IMR-90 (cell line): ENCODE data around the gene NSUN4. TPM values are rescaled to one million over a fixed set of nuclear protein-coding genes. Genes with fewer than 3 reads are reported as not detected.

Experiments used
- ATAC-seq: fragments of 200-7000 bp; cut with Tn5 transposase; 2 replicates; pipeline ENCODE4 v1.9.1; 2020; ENCODE audit warnings: low read depth, mild to moderate bottlenecking, moderate library complexity
- BruUV-seq: library from RNA; stranded (reverse); fragments of 400-500 nt; replicated peaks from 2 replicates; lab custom pipeline; 2021; lab: Mats Ljungman, UMichigan
- CTCF ChIA-PET: fragments of 300-600 bp; formaldehyde crosslinking; extraction: SDS; loops from one replicate; lab custom pipeline; 2021; ENCODE audit warnings: antibody characterized with exemption; lab: Yijun Ruan, JAX
- POLR2A ChIA-PET: fragments of 300-600 bp; sonication (Branson Sonifier 250); formaldehyde crosslinking; loops from one replicate; lab custom pipeline; 2022; ENCODE audit warnings: antibody characterized with exemption; ENCODE audit not compliant: unreplicated experiment; lab: Charles Lee
- DNase-seq: peaks from one replicate; pipeline ENCODE4 v3.0.0; 2013
- H2AFZ ChIP-seq: replicated peaks from 2 replicates; pipeline ENCODE3; 2013; ENCODE audit warnings: low read length, mild to moderate bottlenecking; ENCODE audit not compliant: poor library complexity
- H2AK5ac ChIP-seq: 2 replicates; pipeline ENCODE4 v1.6.1; 2013; ENCODE audit warnings: low read depth, low read length, inconsistent platforms
- H2AK9ac ChIP-seq: replicated peaks from 2 replicates; pipeline ENCODE3; 2013; ENCODE audit warnings: mild to moderate bottlenecking, low read depth, low read length, moderate library complexity; ENCODE audit not compliant: poor library complexity
- H2BK120ac ChIP-seq: 2 replicates; pipeline ENCODE4 v1.6.1; 2013; ENCODE audit warnings: low read depth, low read length, inconsistent platforms
- H2BK15ac ChIP-seq: 3 replicates; pipeline ENCODE4 v1.6.1; 2013; ENCODE audit warnings: low read depth, low read length, inconsistent platforms
- H2BK20ac ChIP-seq: 2 replicates; pipeline ENCODE4 v1.6.1; 2013; ENCODE audit warnings: low read depth, mild to moderate bottlenecking, inconsistent platforms, low read length, moderate library complexity
- H2BK5ac ChIP-seq: 2 replicates; pipeline ENCODE4 v1.6.1; 2013; ENCODE audit warnings: mild to moderate bottlenecking, low read depth, low read length, inconsistent platforms; ENCODE audit not compliant: poor library complexity, severe bottlenecking
- H3K14ac ChIP-seq: replicated peaks from 2 replicates; pipeline ENCODE4 v1.6.1; 2013; ENCODE audit warnings: low read depth, low read length, inconsistent platforms
- H3K18ac ChIP-seq: 2 replicates; pipeline ENCODE4 v1.6.1; 2013; ENCODE audit warnings: low read depth, low read length, control low read depth
- H3K23ac ChIP-seq: 2 replicates; pipeline ENCODE4 v1.6.1; 2013; ENCODE audit warnings: low read depth, low read length, inconsistent platforms
- H3K27ac ChIP-seq: 2 replicates; pipeline ENCODE4 v1.5.1; 2013; ENCODE audit warnings: mild to moderate bottlenecking, control low read depth, low read length; ENCODE audit not compliant: insufficient read depth
- H3K27me3 ChIP-seq: 2 replicates; pipeline ENCODE4 v1.6.1; 2013; ENCODE audit warnings: low read length; ENCODE audit not compliant: control insufficient read depth, insufficient read depth
- H3K36me3 ChIP-seq: 2 replicates; pipeline ENCODE4 v1.6.1; 2013; ENCODE audit warnings: low read length, mixed read lengths; ENCODE audit not compliant: control insufficient read depth, insufficient read depth
- H3K4ac ChIP-seq: 2 replicates; pipeline ENCODE4 v1.6.1; 2013; ENCODE audit warnings: low read depth, low read length, inconsistent platforms
- H3K4me1 ChIP-seq: 2 replicates; pipeline ENCODE4 v1.6.1; 2013; ENCODE audit warnings: low read length, mixed read lengths; ENCODE audit not compliant: control insufficient read depth, insufficient read depth
- H3K4me2 ChIP-seq: 2 replicates; pipeline ENCODE4 v1.6.1; 2013; ENCODE audit warnings: low read depth, mild to moderate bottlenecking, control low read depth, low read length, moderate library complexity
- H3K4me3 ChIP-seq: 2 replicates; pipeline ENCODE4 v1.5.1; 2013; ENCODE audit warnings: low read depth, mild to moderate bottlenecking, control low read depth, low read length, moderate library complexity; ENCODE audit not compliant: insufficient read depth
- H3K56ac ChIP-seq: 2 replicates; pipeline ENCODE4 v1.6.1; 2013; ENCODE audit warnings: low read length, inconsistent platforms; ENCODE audit not compliant: insufficient read depth; ENCODE audit errors: extremely low read depth
- H3K79me1 ChIP-seq, 2 experiments: 2 replicates each; pipeline ENCODE4 v1.6.1; 2013; ENCODE audit warnings: low read length in 2 of 2, inconsistent platforms in 1 of 2, low read depth in 1 of 2
- H3K9ac ChIP-seq: 2 replicates; pipeline ENCODE4 v1.6.1; 2013; ENCODE audit warnings: low read depth, low read length, control low read depth
- H3K9me1 ChIP-seq: 2 replicates; pipeline ENCODE4 v1.6.1; 2013; ENCODE audit warnings: low read length, inconsistent platforms; ENCODE audit not compliant: insufficient read depth
- H3K9me3 ChIP-seq: 2 replicates; pipeline ENCODE4 v1.6.1; 2013; ENCODE audit warnings: low read length; ENCODE audit not compliant: control insufficient read depth, insufficient read depth
- H4K20me1 ChIP-seq: 2 replicates; pipeline ENCODE4 v1.6.1; 2013; ENCODE audit warnings: low read length, inconsistent platforms; ENCODE audit not compliant: insufficient read depth
- H4K5ac ChIP-seq: 2 replicates; pipeline ENCODE4 v1.6.1; 2013; ENCODE audit warnings: mild to moderate bottlenecking, low read depth, low read length, control low read depth
- H4K8ac ChIP-seq, 2 experiments: 2 replicates each; pipeline ENCODE4 v1.6.1; 2013; ENCODE audit warnings: low read depth in 2 of 2, low read length in 2 of 2, control low read depth in 1 of 2, inconsistent platforms in 1 of 2
- H4K91ac ChIP-seq: 2 replicates; pipeline ENCODE4 v1.6.1; 2013; ENCODE audit warnings: low read depth, low read length, inconsistent platforms; ENCODE audit not compliant: insufficient read depth
- CHD1 ChIP-seq: IDR thresholded peaks from 2 replicates; pipeline ENCODE4 v1.6.1; 2012; ENCODE audit warnings: low read depth, low read length, improper control_type of control experiment
- MAFK ChIP-seq: IDR thresholded peaks from 2 replicates; pipeline ENCODE4 v1.6.1; 2012; ENCODE audit warnings: low read depth, low read length, improper control_type of control experiment
- POLR2A ChIP-seq: IDR thresholded peaks from 2 replicates; pipeline ENCODE4 v1.6.1; 2012; ENCODE audit warnings: mild to moderate bottlenecking, low read depth, low read length
- RCOR1 ChIP-seq: IDR thresholded peaks from 2 replicates; pipeline ENCODE4 v1.6.1; 2012; ENCODE audit warnings: mild to moderate bottlenecking, low read length, improper control_type of control experiment; ENCODE audit not compliant: insufficient replicate concordance
- WGBS, 2 experiments: methylation state at CpG; one replicate each; pipeline versions ENCODE4 v1.1.5 to v1.1.7; 2013; ENCODE audit warnings: missing lambda C conversion rate in 2 of 2; ENCODE audit not compliant: insufficient read length in 1 of 2; ENCODE audit errors: extremely low coverage in 2 of 2; 5-methylcytosine and 5-hydroxymethylcytosine counted together
- dilution Hi-C: fragments of 300-500 bp; cut with HindIII; formaldehyde crosslinking; loops from one replicate; pipeline ENCODE4 v1.14.3; 2018; ENCODE audit warnings: low sequenced_read_pairs; ENCODE audit not compliant: unreplicated experiment
- in situ Hi-C: fragments of 300-500 bp; cut with MboI; formaldehyde crosslinking; loops from 3 replicates; pipeline ENCODE4 v1.14.3; 2019; ENCODE audit warnings: low sequenced_read_pairs, inconsistent platforms, mixed read lengths
- intact Hi-C: fragments of 100-400 bp; cut with micrococcal nuclease; formaldehyde crosslinking; loops from 2 replicates; pipeline ENCODE4 v1.10.0; 2022
- polyA plus RNA-seq, 3 experiments: library from polyadenylated mRNA; depleted of rRNA; stranded (reverse); fragments of >200 nt; gene quantifications; 2 replicates each; pipeline ENCODE4 v1.2.3, GENCODE V29; 2012; ENCODE audit warnings: low replicate concordance in 1 of 3
- total RNA-seq: library from RNA; depleted of rRNA; stranded (reverse); fragments of >200 nt; gene quantifications from 2 replicates; pipeline ENCODE4 v1.2.3, GENCODE V29; 2012

The NSUN4 gene
- total and polyA plus RNA-seq, 2 of the 4 experiments (the other 2 are of a cell fraction) = 10.9 to 13.0 TPM

DNA sequence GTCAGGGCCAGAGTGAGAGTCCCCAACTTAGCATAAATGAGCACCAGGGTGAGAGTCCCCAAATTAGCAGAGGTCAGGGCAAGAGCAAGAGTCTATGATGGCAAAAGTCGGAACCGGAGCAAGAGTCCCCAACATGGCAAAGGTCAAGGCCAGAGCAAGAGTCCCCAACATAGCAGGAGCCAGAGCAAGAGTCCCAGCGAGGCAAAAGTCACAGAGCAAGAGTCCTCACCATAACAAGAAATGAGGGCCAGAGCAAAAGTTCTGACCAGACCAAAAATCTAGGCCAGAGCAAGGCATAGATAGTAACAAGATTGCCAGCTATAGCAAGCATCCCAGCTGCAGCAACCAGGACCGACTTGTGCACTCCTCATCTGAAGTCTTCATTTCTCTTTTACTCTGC, 3.1 kb downstream of the NSUN4 start:
- peaks cover 20% of the 10 kb centered on the region for H3K36me3 ChIP-seq
- ChIA-PET CTCF (no interaction called here), POLR2A (no interaction called here)
- no peaks in the 10 kb centered on the region for H4K20me1 ChIP-seq
- no peak overlapping the region for H2BK120ac ChIP-seq
- ATAC-seq = no peak
- H3K4ac ChIP-seq = no peak overlapping the region
- no peaks in the 10 kb centered on the region for H3K27me3 ChIP-seq
- peaks cover 4% of the 10 kb centered on the region for H3K4me1 ChIP-seq
- H4K91ac ChIP-seq = no peak overlapping the region
- peaks cover 10 to 42% of the 10 kb centered on the region in 2 experiments for H3K79me1 ChIP-seq
- dilution Hi-C loops = no loop called here
- no peak overlapping the region for H3K4me3 ChIP-seq
- H3K27ac ChIP-seq = no peak overlapping the region
- no peak overlapping the region for H2BK5ac ChIP-seq
- no peaks in the 10 kb centered on the region for H3K9me3 ChIP-seq
- DNase-seq = no peak
- no peak overlapping the region for H2AFZ ChIP-seq
- H3K9me1 ChIP-seq = peaks cover 7% of the 10 kb centered on the region; the same call in 1 of the 2 replicates
- in situ Hi-C loops = no loop called here
- no peak overlapping the region for H4K8ac ChIP-seq
- H2BK20ac ChIP-seq = no peak overlapping the region
- H3K9ac ChIP-seq = no peak overlapping the region
- no peak overlapping the region for H3K23ac ChIP-seq
- WGBS, 2 experiments = 85% methylated on average over 4 of the region's 4 CpGs; no CpG with 5 or more reads in 1 of the 2 experiments
- no peak overlapping the region for H2AK5ac ChIP-seq
- H3K14ac ChIP-seq = no peak overlapping the region
- no peak overlapping the region for H3K56ac ChIP-seq
- no peak overlapping the region for H4K5ac ChIP-seq
- TF ChIP-seq MAFK (no peak), CHD1 (no peak), RCOR1 (no peak), POLR2A (no peak)
- H3K18ac ChIP-seq = no peak overlapping the region
- no peak overlapping the region for H2BK15ac ChIP-seq
- no TSS peak for BruUV-seq
- no peak overlapping the region for H2AK9ac ChIP-seq
- H3K4me2 ChIP-seq = no peak overlapping the region
- intact Hi-C loops = no loop called here
